OCI-LY1 (cell line): ENCODE data around the gene RALGAPB.

ENCODE experiments used
- H2AFZ ChIP-seq: fragments of 200-600 bp; sonication (generic), shearing (Covaris generic); 2 replicates; pipeline ENCODE4 v1.6.0; 2014; ENCODE audit warnings: antibody characterized with exemption, mild to moderate bottlenecking, low read length
- H3F3A ChIP-seq: fragments of 200-600 bp; sonication (generic), shearing (Covaris generic); 2 replicates; pipeline ENCODE4 v1.6.0; 2014; ENCODE audit warnings: mild to moderate bottlenecking, antibody characterized with exemption, low read length, moderate library complexity; ENCODE audit not compliant: insufficient read depth
- H3K27ac ChIP-seq: fragments of 200-600 bp; sonication (generic); 2 replicates; pipeline ENCODE4 v1.5.1; 2014; ENCODE audit warnings: low read length, mixed run types, mild to moderate bottlenecking, low read depth; ENCODE audit not compliant: poor library complexity, severe bottlenecking
- H3K27me3 ChIP-seq: fragments of 200-600 bp; sonication (generic); 2 replicates; pipeline ENCODE4 v1.6.0; 2014; ENCODE audit warnings: antibody characterized with exemption, mild to moderate bottlenecking, low read length, moderate library complexity; ENCODE audit not compliant: insufficient read depth
- H3K36me3 ChIP-seq: fragments of 200-600 bp; sonication (generic); 2 replicates; pipeline ENCODE4 v1.6.1; 2014; ENCODE audit warnings: mild to moderate bottlenecking, antibody characterized with exemption, low read length, moderate library complexity, mixed read lengths; ENCODE audit not compliant: insufficient read depth
- H3K4me1 ChIP-seq: fragments of 200-600 bp; sonication (generic); 2 replicates; pipeline ENCODE4 v1.5.1; 2014; ENCODE audit warnings: mild to moderate bottlenecking, low read length, moderate library complexity; ENCODE audit not compliant: insufficient read depth, severe bottlenecking
- H3K4me2 ChIP-seq: fragments of 200-600 bp; sonication (generic), shearing (Covaris generic); 2 replicates; pipeline ENCODE4 v1.6.1; 2014; ENCODE audit warnings: low read length
- H3K4me3 ChIP-seq: fragments of 200-600 bp; sonication (generic); 2 replicates; pipeline ENCODE4 v1.5.1; 2014; ENCODE audit warnings: low read length, low read depth, mild to moderate bottlenecking, mixed read lengths; ENCODE audit not compliant: poor library complexity, severe bottlenecking
- H3K79me2 ChIP-seq: fragments of 200-600 bp; shearing (Covaris generic); 2 replicates; pipeline ENCODE4 v1.6.1; 2016; ENCODE audit warnings: mixed run types, low read length, mixed read lengths; ENCODE audit not compliant: insufficient read depth
- H3K9ac ChIP-seq: fragments of 200-600 bp; sonication (generic), shearing (Covaris generic); 2 replicates; pipeline ENCODE4 v1.6.1; 2014; ENCODE audit warnings: mild to moderate bottlenecking, low read length, mixed read lengths
- H3K9me2 ChIP-seq: fragments of 200-600 bp; sonication (generic), shearing (Covaris generic); 2 replicates; pipeline ENCODE4 v1.6.1; 2014; ENCODE audit warnings: low read depth, mild to moderate bottlenecking, low read length, mixed read lengths
- H3K9me3 ChIP-seq: fragments of 200-600 bp; shearing (Covaris generic); 2 replicates; pipeline ENCODE4 v1.6.1; 2014; ENCODE audit warnings: low read length, mixed read lengths
- H4K20me1 ChIP-seq: fragments of 200-600 bp; sonication (generic), shearing (Covaris generic); 2 replicates; pipeline ENCODE4 v1.6.0; 2016; ENCODE audit warnings: mild to moderate bottlenecking, low read length; ENCODE audit not compliant: insufficient read depth
- EZH2 ChIP-seq: fragments of 200-600 bp; sonication (generic), shearing (Covaris generic); IDR thresholded peaks from 2 replicates; pipeline ENCODE4 v1.8.0; 2017; ENCODE audit warnings: borderline replicate concordance, mixed run types, mild to moderate bottlenecking, antibody characterized with exemption, low read length, moderate library complexity, mixed read lengths
- TF ChIP-seq, protein P1 (sequence below): fragments of 200-600 bp; sonication (generic), shearing (Covaris generic); IDR thresholded peaks from 2 replicates; pipeline ENCODE4 v1.5.1; 2017; ENCODE audit warnings: mild to moderate bottlenecking, antibody characterized with exemption, low read length, moderate library complexity, mixed read lengths

RALGAPB gene

DNA sequence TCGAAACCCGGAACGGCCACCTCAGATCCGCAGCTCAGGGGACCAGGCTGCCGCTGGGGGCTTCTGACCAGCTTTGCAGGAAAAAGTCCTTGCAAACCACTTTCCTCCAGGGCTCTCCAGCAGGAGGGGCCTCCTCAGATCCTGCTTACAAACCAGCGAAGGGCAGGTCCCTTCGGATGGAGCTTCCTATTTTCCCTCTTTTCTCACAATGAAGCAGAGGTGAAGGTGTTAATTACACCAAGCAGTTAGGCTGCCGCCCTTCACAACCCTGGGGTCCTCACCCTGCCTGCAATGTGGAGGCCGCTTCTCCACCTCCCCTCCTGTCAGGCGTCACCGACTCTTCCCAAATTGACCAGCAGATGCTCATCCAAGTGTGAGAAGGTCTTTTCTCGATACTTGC is 134.7 kb downstream of the RALGAPB start:
- Histone ChIP-seq H3K9me2 (no peaks in the 10 kb centered on the region), H3K9me3 (no peaks in the 10 kb centered on the region), H3K4me3 (no peak overlapping the region), H3K9ac (no peak overlapping the region), H3K36me3 (no peaks in the 10 kb centered on the region), H3F3A (no peaks in the 10 kb centered on the region), H4K20me1 (no peaks in the 10 kb centered on the region), H3K27me3 (no peaks in the 10 kb centered on the region; the same call in none of the 2 replicates), H3K79me2 (no peaks in the 10 kb centered on the region), H3K4me1 (no peaks in the 10 kb centered on the region), H3K4me2 (no peak overlapping the region), H2AFZ (no peak overlapping the region), H3K27ac (no peak overlapping the region)
- TF ChIP-seq, protein P1, sequence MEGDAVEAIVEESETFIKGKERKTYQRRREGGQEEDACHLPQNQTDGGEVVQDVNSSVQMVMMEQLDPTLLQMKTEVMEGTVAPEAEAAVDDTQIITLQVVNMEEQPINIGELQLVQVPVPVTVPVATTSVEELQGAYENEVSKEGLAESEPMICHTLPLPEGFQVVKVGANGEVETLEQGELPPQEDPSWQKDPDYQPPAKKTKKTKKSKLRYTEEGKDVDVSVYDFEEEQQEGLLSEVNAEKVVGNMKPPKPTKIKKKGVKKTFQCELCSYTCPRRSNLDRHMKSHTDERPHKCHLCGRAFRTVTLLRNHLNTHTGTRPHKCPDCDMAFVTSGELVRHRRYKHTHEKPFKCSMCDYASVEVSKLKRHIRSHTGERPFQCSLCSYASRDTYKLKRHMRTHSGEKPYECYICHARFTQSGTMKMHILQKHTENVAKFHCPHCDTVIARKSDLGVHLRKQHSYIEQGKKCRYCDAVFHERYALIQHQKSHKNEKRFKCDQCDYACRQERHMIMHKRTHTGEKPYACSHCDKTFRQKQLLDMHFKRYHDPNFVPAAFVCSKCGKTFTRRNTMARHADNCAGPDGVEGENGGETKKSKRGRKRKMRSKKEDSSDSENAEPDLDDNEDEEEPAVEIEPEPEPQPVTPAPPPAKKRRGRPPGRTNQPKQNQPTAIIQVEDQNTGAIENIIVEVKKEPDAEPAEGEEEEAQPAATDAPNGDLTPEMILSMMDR = no peak
- no peak for TF ChIP-seq EZH2

- Histone ChIP-seq H3K9me2 (no peaks in the 10 kb centered on the region), H4K20me1 (no peaks in the 10 kb centered on the region), H3F3A (no peaks in the 10 kb centered on the region), H2AFZ (no peak overlapping the region), H3K4me3 (no peak overlapping the region), H3K4me2 (no peak overlapping the region), H3K36me3 (no peaks in the 10 kb centered on the region), H3K9me3 (no peaks in the 10 kb centered on the region), H3K9ac (no peak overlapping the region), H3K27ac (no peak overlapping the region), H3K79me2 (no peaks in the 10 kb centered on the region), H3K27me3 (peaks cover under 1% of the 10 kb centered on the region), H3K4me1 (no peaks in the 10 kb centered on the region)
- no peak for TF ChIP-seq EZH2
- TF ChIP-seq, protein P1 = no peak
Observed at GRCh38 chr20:38608188-38608587, 135.5 kb downstream of the RALGAPB start.

- H4K20me1 ChIP-seq = no peaks in the 10 kb centered on the region
- no peak overlapping the region for H3K27ac ChIP-seq
- no peak overlapping the region for H3K4me2 ChIP-seq
- no peaks in the 10 kb centered on the region for H3K9me3 ChIP-seq
- no peaks in the 10 kb centered on the region for H3K9me2 ChIP-seq
- H3K4me3 ChIP-seq = no peak overlapping the region
- H3K27me3 ChIP-seq = peaks cover 3% of the 10 kb centered on the region; the same call in 1 of the 2 replicates
- no peaks in the 10 kb centered on the region for H3K36me3 ChIP-seq
- no peaks in the 10 kb centered on the region for H3K79me2 ChIP-seq
- no peak overlapping the region for H2AFZ ChIP-seq
- no peak for TF ChIP-seq EZH2
- TF ChIP-seq, protein P1 = no peak
- no peaks in the 10 kb centered on the region for H3K4me1 ChIP-seq
- no peaks in the 10 kb centered on the region for H3F3A ChIP-seq
- H3K9ac ChIP-seq = no peak overlapping the region
Observed at GRCh38 chr20:38609815-38610214, 137.2 kb downstream of the RALGAPB start.
